Measurements from ENCODE around the gene HDAC4. TPM values are rescaled to one million over a fixed set of nuclear protein-coding genes. Genes with fewer than 3 reads are reported as not detected.

HDAC4 gene
- total and polyA plus RNA-seq, 2 of the 4 experiments (the other 2 are of a cell fraction): 4.1 to 7.2 TPM

DNA sequence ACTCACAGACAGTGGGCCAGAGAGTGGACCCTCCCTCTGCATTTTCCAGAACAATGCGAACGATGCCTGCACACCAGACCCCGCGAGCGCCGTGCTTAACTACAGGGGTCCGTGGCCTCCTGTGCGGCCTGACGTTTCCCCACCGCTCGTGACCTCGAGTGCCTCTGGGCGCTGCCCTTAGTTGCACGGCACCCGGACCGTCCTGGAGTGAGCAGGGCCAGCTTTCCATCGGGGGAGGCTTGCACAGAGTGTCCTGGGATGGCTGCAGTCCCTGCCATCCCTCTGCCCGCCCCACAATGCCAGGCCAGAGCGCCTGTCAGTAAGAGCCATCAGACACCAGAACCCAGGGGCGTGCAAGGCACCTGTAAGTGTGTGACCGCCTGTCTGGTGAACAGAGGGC is 335.9 kb downstream of the HDAC4 start:
- dilution Hi-C loops (cut with HindIII; ENCODE audit: low sequenced_read_pairs, unreplicated experiment): no loop called here

More for the DNA sequence above, 335.9 kb downstream of the HDAC4 start:
- Histone ChIP-seq H3K9me3 (ENCODE audit: control insufficient read depth, insufficient read depth, low read length) (no peaks in the 10 kb centered on the region), H3K27me3 (ENCODE audit: control insufficient read depth, insufficient read depth, low read length) (no peaks in the 10 kb centered on the region), H3K14ac (replicated peaks; ENCODE audit: low read depth, low read length) (no peak overlapping the region), H4K91ac (ENCODE audit: insufficient read depth, low read depth, low read length) (no peak overlapping the region), H3K18ac (ENCODE audit: low read depth, low read length) (no peak overlapping the region), H3K9me1 (ENCODE audit: insufficient read depth, low read length) (peaks cover 5% of the 10 kb centered on the region; the same call in 1 of the 2 replicates), H2BK5ac (ENCODE audit: low read depth, low read length, poor library complexity, severe bottlenecking) (no peak overlapping the region), H3K79me1 (ENCODE audit: low read depth in 1 of 2, low read length in 2 of 2) (no peaks in the 10 kb centered on the region), H4K5ac (ENCODE audit: low read depth, low read length) (no peak overlapping the region), H3K27ac (ENCODE audit: insufficient read depth, low read length) (no peak overlapping the region), H4K8ac (ENCODE audit: low read depth in 2 of 2, low read length in 2 of 2) (no peak overlapping the region), H3K4me1 (ENCODE audit: control insufficient read depth, insufficient read depth, low read length) (peaks cover under 1% of the 10 kb centered on the region; the same call in 1 of the 2 replicates), H2BK15ac (ENCODE audit: low read depth, low read length) (no peak overlapping the region), H2BK20ac (ENCODE audit: low read depth, low read length) (no peak overlapping the region), H3K4ac (ENCODE audit: low read depth, low read length) (no peak overlapping the region), H3K9ac (ENCODE audit: low read depth, low read length) (no peak overlapping the region), H2AK5ac (ENCODE audit: low read depth, low read length) (no peak overlapping the region), H2AFZ (replicated peaks; ENCODE audit: low read length, poor library complexity) (no peak overlapping the region), H3K4me2 (ENCODE audit: low read depth, low read length) (no peak overlapping the region), H3K4me3 (ENCODE audit: insufficient read depth, low read depth, low read length) (no peak overlapping the region), H3K56ac (ENCODE audit: extremely low read depth, insufficient read depth, low read length) (no peak overlapping the region), H4K20me1 (ENCODE audit: insufficient read depth, low read length) (peaks cover 4% of the 10 kb centered on the region), H3K23ac (ENCODE audit: low read depth, low read length) (no peak overlapping the region), H3K36me3 (ENCODE audit: control insufficient read depth, insufficient read depth, low read length) (peaks cover 67% of the 10 kb centered on the region), H2AK9ac (replicated peaks; ENCODE audit: low read depth, low read length, poor library complexity) (no peak overlapping the region), H2BK120ac (ENCODE audit: low read depth, low read length) (no peak overlapping the region)
- POLR2A ChIA-PET (ENCODE audit: unreplicated experiment): no interaction called here
- TF ChIP-seq NFE2L2 (IDR thresholded peaks at IDR 0.05; ENCODE audit: low read depth, low read length): no peak
- TF ChIP-seq RCOR1 (IDR thresholded peaks at IDR 0.05; ENCODE audit: insufficient replicate concordance, low read length): no peak
- no peak for TF ChIP-seq POLR2A (IDR thresholded peaks at IDR 0.05; ENCODE audit: low read depth, low read length)
- no peak for TF ChIP-seq CEBPB (IDR thresholded peaks at IDR 0.05; ENCODE audit: low read depth, low read length)
- no peak for TF ChIP-seq RFX5 (IDR thresholded peaks at IDR 0.05; ENCODE audit: low read depth, low read length)
- no peak for TF ChIP-seq BHLHE40 (IDR thresholded peaks at IDR 0.05; ENCODE audit: low read depth, low read length)
- no peak for TF ChIP-seq RAD21 (IDR thresholded peaks at IDR 0.05; ENCODE audit: low read length)
- TF ChIP-seq FOS (IDR thresholded peaks at IDR 0.05; ENCODE audit: low read depth, low read length): no peak
- TF ChIP-seq, protein P1, sequence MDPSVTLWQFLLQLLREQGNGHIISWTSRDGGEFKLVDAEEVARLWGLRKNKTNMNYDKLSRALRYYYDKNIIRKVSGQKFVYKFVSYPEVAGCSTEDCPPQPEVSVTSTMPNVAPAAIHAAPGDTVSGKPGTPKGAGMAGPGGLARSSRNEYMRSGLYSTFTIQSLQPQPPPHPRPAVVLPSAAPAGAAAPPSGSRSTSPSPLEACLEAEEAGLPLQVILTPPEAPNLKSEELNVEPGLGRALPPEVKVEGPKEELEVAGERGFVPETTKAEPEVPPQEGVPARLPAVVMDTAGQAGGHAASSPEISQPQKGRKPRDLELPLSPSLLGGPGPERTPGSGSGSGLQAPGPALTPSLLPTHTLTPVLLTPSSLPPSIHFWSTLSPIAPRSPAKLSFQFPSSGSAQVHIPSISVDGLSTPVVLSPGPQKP (IDR thresholded peaks at IDR 0.05; ENCODE audit: borderline replicate concordance, low read depth, low read length): no peak
- TF ChIP-seq, protein P2, sequence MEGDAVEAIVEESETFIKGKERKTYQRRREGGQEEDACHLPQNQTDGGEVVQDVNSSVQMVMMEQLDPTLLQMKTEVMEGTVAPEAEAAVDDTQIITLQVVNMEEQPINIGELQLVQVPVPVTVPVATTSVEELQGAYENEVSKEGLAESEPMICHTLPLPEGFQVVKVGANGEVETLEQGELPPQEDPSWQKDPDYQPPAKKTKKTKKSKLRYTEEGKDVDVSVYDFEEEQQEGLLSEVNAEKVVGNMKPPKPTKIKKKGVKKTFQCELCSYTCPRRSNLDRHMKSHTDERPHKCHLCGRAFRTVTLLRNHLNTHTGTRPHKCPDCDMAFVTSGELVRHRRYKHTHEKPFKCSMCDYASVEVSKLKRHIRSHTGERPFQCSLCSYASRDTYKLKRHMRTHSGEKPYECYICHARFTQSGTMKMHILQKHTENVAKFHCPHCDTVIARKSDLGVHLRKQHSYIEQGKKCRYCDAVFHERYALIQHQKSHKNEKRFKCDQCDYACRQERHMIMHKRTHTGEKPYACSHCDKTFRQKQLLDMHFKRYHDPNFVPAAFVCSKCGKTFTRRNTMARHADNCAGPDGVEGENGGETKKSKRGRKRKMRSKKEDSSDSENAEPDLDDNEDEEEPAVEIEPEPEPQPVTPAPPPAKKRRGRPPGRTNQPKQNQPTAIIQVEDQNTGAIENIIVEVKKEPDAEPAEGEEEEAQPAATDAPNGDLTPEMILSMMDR (conservative IDR thresholded peaks at IDR 0.05; ENCODE audit: low read depth, low read length): no peak
- WGBS, 2 experiments (ENCODE audit: extremely low coverage in 2 of 2, insufficient read length in 1 of 2): 96% methylated on average over 17 of the region's 21 CpGs; no CpG with 5 or more reads in 1 of the 2 experiments
- in situ Hi-C loops (cut with MboI; ENCODE audit: low sequenced_read_pairs): no loop called here
- intact Hi-C loops (cut with micrococcal nuclease): no loop called here
- BruUV-seq (replicated peaks): no TSS peak
- CTCF ChIA-PET: no interaction called here
- ATAC-seq (ENCODE audit: low read depth) (no peak), DNase-seq (no peak)

All from IMR-90 (cell line).